NK-92 treated with Interleukin-12 subunit alpha and Interleukin-12 subunit beta, amount 100 ng/mL, for 24 hours (cell line): ENCODE data around the gene FLT4.
"Not testable (repeated sequence)": the region's sequence is repeated elsewhere in the genome, so short reads cannot be mapped to it uniquely, and the experiment has no call there.

Experiments used
- DNase-seq: peaks from one replicate; lab custom pipeline; 2025; lab: John Stamatoyannopoulos, UW

FLT4 gene

DNA sequence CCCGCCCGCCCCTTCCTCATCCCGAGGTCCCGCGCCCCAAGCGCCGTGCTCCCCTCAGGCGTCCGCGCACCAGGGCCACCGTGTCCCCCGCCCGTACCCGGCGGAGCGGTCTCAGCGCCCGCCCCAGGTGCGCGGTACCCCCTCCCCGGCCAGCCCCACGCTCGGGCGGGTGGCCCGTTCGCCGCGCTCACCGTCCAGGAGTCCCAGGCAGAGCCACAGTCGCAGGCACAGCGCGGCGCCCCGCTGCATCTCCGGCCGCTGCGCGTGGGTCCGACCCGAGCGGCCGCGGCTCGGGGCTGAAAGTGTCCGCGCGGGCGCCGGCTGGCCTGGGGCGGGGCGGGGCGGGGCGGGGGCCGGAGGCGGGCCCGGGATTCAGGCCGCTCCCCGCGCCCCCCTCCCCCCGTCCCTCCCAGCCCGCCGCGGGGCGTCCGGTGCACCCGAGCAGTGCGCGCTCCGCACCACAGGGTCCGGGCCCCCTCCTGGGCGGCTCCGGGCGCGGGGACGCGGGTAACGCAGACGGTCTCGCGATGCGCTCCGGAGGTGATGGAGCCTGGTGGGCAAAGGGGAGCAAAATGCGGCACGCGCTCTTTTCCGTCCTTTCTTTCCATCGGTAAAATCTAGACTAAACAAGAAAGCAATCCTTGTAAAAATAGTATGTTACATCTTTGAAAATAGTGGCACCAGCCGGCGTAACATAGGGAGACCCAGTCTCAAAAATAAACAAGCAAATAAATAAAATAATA is at the start of gene FLT4:
Gene FLT4 (minus strand): TSS at position 304 of the 743 bp plus-strand sequence. CDS start 55 bp downstream, at position 249.
- DNase-seq = no peak

DNA sequence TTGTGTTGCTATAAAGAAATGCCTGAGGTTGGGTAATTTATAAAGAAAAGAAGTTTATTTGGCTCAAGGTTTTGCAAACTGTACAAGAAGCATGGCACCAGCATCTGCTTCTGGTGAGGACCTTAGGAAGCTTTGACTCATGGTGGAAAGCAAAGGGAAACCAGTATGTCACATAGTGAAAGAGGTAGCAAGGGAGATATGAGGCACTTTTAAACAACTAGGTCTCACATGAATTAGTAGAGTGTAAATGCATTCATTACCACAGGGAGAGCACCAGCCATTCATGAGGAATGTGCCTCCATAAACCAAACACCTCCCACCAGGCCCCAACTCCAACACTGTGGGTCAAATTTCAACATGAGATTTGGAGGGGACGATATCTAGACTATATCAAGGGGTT is 49.6 kb upstream of the FLT4 start:
- DNase-seq = no peak

DNA sequence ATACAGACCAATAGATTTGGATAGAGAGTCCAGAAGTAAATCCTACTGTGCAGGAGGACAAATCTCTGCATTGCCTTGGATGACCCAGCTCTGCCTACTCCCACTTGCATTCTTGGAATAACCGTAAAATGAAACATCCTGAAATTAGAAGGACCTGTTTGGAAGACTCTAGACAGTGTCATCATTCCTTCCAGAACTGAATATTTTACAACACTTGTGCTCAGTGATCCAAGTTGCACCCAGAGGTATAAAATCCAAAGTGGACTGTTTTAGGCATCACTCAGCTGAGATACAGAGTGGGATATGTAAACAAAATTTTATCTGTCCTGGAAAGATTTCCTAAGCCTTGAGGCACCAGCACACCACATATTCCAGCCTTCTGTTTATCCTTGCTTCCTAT is 46.7 kb upstream of the FLT4 start:
- DNase-seq = no peak

DNA sequence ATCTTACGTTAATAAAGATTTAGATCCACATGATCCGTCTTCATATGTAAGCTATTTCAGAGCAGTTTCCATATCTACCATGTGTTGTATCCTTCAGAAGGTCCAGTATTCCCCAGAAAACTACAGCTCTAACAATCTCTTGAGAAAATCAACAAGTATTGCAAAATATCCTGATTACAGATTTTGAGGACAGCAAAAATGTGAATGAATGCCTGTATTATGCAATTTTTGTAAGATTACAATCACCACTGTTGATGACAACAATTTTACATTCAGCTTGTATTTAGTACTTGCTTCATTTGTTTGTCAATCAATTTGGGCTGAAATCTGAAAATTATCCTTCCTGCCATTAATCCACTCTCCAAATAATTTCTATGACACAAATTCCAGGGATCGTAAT is 43.0 kb upstream of the FLT4 start:
- DNase-seq = no peak

DNA sequence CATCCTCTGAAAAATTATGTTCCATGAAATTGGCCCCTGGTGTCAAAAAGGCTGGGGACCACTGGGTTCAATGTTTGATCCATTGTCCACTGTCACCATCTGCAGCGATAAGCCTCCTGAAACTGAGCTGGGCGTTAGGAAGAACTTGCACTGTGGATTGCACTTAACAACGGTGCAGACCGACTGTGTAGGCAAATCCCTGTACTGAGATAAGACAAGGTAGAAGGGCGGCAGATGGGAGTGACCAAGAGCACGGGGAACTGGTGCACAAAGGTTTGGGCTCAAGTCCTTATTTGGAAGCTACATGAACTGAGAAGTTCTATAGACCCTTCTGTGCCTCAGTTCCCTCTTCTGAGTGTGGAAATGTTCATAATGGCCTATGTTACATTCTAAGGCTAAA is 41.6 kb upstream of the FLT4 start:
- DNase-seq = no peak

DNA sequence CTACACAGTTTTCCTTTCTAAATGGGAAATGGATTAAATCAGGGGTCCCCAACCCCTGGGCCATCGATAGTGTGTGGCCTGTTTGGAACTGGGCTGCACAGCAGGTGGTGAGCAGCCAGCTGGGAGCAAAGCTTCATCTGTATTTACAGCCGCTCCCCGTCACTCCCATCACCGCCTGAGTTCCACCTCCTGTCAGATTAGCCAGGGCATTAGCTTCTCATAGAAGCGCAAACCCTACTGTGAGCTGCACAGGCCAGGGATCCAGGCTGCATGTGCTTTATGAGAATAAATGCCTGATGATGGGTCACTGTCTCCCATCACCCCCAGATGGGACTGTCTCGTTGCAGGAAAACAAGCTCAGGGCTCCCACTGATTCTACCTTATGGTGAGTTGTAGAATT is 41.2 kb upstream of the FLT4 start:
- DNase-seq = no peak

DNA sequence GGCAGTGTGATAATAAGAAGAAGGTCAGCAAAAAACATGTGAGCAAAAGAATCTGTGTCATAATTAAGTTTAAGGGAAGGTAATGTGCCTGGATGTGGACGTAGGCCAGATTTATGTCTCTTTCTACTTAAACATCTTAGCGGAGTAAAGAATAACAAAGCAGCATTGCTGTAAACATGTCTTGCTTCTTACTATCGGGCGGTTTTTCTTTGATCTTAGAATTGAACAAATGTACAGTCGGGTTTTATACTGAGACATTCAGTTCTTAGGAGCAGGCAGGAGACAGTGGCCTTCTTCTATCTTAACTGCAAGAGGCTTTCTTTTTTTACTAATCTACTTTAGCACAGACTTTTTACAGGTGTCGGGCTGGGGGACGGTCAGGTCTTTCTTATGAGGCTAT is 40.4 kb upstream of the FLT4 start:
- no peak for DNase-seq

DNA sequence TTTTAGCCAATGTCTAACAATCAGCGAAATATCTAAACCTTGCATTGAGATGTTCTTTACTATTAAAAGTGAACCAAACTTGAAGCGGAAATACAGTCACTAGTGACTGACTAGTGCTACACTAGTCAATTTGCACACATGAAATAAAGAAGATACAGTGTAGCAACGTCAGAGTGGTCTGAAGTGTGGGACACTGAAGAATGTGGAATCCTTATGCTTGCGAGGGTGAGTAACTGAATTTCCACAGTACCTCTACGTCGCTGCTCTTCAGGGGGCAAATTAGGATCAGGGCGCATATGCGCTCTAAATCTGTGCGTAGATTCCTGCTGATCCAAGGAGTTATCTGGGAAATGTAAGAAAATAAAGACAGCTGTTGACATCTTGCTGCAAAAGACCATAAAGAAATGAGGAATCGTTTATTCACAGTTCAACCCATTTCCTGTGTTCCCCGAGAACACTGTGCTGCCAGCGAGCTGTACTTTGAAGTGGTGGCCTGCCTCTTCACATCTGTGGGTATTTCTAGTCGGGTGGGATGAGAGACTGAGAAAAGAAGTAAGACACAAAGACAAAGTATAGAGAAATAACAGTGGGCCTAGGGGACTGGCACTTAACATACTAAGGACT is 39.8 kb upstream of the FLT4 start:
- no peak for DNase-seq

DNA sequence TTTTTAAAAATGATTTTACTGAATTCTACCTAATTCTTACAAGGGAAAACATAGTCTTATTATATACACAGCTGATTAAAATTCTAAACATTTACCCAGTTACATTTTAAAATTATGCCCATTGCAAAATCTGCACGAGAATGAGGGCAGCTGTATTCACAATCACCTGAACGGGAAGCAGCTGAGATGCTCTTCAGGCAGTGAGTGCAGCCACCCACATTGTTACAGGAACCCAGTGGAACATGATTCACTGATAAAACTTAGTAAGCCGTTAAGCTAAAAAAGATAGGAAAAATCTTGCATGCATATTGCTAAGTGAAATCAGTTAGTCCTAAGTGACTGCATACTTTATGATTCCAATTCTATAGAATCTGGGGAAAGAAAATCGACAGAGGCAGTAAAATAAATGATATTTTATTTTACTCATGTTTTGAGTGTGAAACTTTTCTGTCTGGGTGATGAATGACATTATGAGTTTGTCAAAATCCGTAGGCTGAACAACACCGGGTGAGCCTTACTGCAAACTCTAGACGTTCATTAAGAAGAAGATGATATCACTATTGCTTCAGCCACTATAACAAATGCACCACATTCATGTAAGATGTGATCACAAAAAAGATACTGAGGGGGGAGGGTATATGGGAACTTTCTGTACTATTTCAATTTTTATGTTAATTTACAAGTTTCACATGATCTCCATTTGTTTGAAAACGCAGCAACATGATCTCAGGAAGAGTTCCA is 39.1 kb upstream of the FLT4 start:
- no peak for DNase-seq

DNA sequence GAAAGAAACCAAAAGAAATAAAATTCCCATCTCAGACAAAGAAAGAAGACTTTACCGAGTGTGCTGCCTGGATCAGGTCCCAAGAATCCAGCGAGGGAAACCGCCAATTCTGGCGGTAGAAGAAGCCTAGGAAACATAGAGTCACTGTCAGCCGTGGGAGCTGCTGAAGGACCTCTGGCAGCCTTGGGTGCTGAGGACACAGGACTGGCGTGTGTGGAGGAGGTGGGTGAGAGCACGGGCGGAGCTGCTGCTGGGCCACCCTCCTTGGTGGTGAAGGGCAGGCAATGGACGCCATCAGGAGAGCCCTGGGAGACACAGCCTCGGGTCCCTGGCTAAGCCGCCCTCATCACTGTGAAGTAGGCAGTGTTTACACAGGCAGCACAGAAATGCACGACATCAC is 37.4 kb upstream of the FLT4 start:
- not testable (repeated sequence) for DNase-seq

DNA sequence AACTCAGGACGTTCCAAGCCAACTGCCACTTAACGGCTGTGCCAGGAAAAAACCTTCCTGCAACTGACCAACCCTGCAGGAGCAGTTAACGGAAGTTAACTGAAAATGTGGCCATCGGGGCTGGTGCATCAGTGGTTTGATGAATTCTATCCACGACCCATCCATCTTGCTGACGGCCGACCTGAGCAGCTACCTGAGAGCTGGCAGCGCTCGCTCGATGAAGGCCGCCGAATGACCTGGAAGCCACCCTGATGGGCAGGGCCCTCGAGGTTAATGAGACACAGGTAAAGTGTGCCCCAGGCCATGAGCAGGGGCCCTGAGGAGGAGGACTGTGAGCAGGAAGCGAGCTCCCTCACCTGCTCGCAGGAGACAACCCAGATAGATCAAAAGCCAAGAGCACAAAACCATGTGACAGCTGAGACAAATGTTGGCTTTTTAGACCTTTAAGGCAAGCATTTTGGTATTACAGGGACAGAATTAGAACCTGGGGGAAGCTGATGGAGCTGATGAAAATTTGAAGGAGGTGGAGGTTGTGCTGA is 35.3 kb upstream of the FLT4 start:
- no peak for DNase-seq

DNA sequence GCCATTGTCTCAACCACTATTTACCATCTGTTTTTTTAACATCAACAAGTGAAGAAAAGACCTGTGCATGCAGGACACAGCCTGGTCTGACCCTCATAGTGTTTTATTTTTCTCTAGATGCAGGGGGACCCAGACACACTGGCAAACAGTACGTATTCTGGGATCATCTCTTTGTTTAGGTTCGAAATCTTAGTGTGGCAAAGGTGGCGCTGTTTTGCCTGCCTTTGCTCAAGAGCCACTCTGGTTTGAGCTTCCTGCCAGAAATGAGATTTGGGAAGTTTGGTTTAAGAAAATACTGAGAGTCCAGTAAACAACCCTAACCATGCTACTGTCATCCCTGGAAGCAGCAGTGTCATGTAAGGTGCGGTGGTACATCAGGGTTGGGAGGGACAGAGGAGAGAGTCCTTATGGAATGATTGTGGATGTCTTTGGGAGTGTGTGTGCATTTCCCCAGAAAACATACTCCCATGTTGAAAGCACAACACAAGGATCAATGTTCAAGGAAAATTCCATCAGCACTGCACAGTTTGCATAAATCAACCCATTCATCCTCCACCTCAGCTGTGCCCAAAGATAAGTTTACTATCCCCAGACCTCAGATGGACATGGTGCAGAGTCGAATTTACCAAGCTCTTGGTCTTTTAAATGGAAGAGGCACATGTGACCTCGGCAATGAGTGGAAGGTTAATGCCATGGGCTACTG is 34.0 kb upstream of the FLT4 start:
- DNase-seq = no peak

DNA sequence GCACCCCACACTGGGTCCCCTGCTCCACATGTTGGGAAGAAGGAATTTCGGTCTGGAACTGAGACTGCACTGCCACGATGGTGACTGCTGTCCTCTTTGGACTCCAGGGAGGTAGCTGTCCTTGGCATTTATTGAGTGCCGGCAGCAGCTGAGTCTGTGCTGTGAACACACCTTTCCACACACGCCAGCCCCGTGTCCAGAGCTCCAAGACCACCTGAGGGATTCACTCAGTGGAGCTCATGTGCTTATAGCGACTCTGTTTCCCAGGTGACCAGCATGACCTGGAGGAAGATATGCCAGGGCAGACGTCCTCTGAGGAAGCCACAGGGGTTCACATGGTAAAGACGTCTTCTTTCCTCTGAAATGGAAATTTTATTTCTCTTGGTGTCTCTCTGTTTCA is 33.2 kb upstream of the FLT4 start:
- no peak for DNase-seq

DNA sequence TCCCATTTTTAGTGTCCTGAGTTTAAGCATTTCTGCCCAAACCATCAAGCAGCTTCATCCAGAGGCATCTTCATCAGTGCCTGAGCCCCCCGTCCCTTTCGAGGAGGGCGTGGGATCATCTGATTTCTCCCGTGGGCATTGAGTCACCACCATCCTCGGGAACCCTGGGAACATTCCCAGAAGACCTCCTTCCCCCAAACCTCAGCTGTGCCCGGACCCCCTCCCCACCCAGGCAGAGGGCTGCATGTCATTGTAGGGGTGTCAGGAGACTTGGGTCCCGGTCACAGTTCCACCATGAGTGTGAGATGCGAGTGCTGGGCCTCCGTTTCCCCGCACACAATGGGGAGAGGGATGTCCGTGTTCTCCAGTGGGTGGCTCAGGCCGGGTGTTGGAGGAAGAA is 32.6 kb upstream of the FLT4 start:
- DNase-seq = not testable (repeated sequence)

DNA sequence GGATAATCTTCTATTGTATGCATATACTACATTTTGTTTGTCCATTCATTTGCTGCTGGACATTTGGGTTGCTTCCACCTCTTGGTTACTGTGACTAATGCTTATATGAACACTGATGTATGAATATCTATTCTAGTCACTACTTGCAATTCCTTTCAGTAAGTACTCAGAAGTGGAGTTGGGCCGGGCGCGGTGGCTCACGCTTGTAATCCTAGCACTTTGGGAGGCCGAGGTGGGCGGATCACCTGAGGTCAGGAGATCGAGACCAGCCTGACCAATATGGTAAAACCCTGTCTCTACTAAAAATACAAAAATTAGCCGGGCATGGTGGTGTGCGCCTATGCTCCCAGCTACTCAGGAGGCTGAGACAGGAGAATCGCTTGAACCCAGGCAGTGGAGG is 28.9 kb upstream of the FLT4 start:
- DNase-seq = not testable (repeated sequence)

DNA sequence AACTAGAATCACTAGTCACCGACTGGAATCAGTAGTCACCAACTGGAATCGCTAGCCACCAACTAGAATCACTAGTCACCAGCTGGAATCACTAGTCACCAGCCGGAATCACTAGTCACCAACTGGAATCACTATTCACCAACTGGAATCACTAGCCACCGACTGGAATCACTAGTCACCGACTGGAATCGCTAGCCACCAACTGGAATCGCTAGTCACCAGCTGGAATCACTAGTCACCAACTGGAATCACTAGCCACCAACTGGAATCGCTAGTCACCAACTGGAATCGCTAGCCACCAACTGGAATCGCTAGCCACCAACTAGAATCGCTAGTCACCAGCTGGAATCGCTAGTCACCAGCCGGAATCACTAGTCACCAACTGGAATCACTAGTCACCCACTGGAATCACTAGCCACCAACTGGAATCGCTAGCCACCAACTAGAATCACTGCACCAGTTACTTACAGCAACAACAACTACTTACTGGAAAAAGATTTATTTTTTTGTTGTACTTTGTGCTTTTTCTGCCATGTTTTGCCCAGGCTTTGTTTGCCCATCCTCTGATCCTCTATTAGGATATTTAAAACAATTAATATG is 25.7 kb upstream of the FLT4 start:
- DNase-seq = no peak

DNA sequence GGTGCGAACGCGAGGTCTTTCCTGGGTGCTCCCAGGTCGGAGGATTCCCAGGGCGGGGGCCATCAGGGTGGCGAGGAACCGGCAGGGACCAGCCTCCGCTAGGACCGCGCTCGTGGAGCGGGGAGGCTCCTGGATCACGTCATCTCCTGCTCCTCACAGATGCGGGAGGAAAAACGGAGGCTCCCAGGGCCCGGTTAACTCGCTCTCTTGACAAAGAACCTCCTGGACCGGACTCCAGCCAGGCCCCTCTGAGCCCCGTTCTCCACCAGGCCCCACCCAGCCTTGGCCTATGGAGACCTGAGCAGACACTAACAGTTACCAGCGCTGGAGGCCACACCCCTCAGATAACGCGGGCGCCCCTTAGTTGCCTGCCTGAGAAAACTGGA is 24.7 kb upstream of the FLT4 start:
- DNase-seq = not testable (repeated sequence)

DNA sequence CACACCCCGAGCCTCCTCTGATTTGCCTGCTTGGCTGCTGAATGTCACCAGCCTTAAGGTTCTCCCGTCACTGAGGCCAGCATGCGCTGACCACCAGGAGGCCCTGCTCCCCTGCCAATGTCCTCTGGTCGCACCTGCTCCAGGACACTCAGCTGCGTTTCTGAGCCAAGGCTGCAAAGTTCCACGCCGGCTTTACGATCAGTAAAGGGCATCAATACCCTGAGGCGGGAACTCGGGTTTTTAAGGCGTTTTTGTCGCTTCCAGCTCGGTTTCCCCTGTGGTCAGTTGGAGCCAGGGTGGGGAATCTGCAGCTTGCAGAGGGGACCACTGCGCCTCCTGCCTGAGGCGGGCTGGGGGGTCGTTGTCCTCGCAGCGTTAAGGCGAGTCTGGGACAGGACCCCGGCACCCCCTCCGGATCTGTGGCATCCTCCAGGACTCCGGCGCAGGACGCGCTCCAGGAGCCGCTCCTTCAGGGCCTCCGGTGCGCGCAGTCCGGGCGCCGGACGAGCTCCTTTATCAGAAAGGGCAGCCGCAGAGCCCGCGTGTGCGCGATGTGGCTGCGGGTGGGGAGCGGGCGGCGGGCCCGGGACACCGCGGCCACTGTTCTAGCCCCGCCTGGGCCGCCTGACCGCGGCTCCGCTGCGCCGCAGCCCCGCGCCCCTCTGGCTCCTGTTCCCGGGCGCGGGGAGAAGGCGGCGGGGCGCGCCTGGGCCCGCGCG is 24.1 kb upstream of the FLT4 start:
- no peak for DNase-seq

DNA sequence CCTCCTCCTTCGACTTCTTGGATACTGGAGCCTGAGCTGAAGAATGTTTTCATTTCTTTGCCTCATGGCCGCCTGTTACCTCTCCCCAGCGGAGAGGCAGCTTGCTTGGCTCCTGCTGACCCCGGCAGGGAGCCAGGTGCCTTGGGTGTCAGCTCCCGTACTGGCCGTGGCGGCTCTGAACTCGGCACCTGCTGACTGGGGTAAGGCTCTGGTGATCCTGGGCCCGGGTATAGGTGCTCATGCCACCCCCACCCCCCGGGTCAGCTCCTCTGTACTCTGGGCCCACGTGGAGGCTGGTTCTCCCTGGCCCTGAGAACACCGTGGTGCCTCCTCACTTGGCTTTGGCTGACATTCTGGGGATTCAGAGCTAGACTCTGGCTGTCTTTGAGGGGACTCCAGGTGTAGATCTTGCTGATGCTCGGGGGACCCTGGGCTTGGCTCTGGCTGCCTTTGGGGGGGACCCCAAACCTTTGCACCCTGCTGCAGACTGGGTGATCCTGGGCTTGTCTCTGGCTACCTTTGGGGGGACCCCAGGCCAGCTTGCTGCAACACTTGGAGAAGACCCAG is 22.6 kb upstream of the FLT4 start:
- DNase-seq = not testable (repeated sequence)

DNA sequence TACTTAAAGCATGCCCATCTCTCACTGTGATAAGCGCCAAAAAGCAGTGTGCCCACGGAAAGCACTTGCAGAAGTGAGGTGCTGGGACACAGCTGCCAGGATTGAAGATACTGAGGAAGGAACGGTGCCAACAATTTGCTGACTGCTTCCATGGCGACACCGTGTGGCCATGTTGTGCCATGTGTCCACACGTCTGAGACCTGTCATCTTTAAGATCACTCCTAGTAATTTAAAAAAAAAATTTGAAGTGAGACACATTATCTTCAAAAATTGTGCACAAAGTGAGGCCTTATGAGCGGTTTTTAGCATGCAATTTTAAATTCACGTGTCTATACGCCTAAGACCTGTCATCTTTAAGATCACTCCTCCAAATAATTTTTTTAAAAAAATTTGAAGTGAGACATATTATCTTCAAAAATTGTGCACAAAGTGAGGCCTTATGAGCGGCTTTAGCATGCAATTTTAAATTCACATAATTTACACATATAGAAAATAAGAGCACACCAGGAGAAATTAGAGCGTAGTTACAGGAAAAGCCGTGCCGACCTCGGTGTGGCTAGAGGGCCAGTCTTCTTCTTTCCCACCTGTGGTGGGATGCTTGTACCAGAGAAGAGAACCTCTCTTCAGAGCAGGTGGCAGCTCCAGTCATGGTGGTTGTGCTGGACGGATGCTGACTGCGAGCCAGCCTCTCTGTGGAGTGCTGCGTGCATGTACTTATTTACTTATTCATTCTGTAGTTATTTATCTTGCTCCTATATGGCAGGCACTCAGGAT is 21.4 kb upstream of the FLT4 start:
- DNase-seq = peak; percentile 18
